GM12891 (cell line): Measurements from ENCODE around the gene LONP2.
"Not testable (repeated sequence)": the region's sequence is repeated elsewhere in the genome, so short reads cannot be mapped to it uniquely, and the experiment has no call there.

Experiments used
- DNase-seq: peaks from one replicate; pipeline ENCODE4 v3.0.0; 2011; ENCODE audit warnings: low spot score; ENCODE audit not compliant: insufficient read length
- FAIRE-seq: peaks from 2 replicates; lab custom pipeline; 2011; peaks lifted over from hg19 to GRCh38; lab: Jason Lieb, UNC
- PAX5 ChIP-seq: IDR thresholded peaks from 2 replicates; pipeline ENCODE4 v1.6.1; 2011; ENCODE audit warnings: low read length, moderate library complexity, mild to moderate bottlenecking; ENCODE audit not compliant: insufficient read depth, severe bottlenecking
- POLR2A ChIP-seq: IDR thresholded peaks from 2 replicates; pipeline ENCODE4 v1.6.1; 2011; ENCODE audit warnings: low read depth, low read length, control low read depth
- POLR2AphosphoS5 ChIP-seq: IDR thresholded peaks from 2 replicates; pipeline ENCODE4 v1.6.1; 2011; ENCODE audit warnings: low read depth, low read length, control low read depth
- POU2F2 ChIP-seq: IDR thresholded peaks from 2 replicates; pipeline ENCODE4 v1.6.1; 2011; ENCODE audit warnings: low read depth, mild to moderate bottlenecking, control low read depth, low read length, moderate library complexity
- SPI1 ChIP-seq: IDR thresholded peaks from 2 replicates; pipeline ENCODE4 v1.6.1; 2011; ENCODE audit warnings: low read depth, low read length, control low read depth
- TAF1 ChIP-seq: IDR thresholded peaks from 2 replicates; pipeline ENCODE4 v1.6.1; 2011; ENCODE audit warnings: low read depth, low read length, control low read depth

LONP2 gene

GRCh38 chr16:48330841-48331192, 86.7 kb downstream of the LONP2 start:
- no peak for TF ChIP-seq SPI1
- TF ChIP-seq PAX5, result no peak
- no peak for TF ChIP-seq POLR2AphosphoS5
- no peak for TF ChIP-seq TAF1
- no peak for TF ChIP-seq POLR2A
- TF ChIP-seq POU2F2, result no peak
- no peak for DNase-seq
- FAIRE-seq, result no peak

DNA sequence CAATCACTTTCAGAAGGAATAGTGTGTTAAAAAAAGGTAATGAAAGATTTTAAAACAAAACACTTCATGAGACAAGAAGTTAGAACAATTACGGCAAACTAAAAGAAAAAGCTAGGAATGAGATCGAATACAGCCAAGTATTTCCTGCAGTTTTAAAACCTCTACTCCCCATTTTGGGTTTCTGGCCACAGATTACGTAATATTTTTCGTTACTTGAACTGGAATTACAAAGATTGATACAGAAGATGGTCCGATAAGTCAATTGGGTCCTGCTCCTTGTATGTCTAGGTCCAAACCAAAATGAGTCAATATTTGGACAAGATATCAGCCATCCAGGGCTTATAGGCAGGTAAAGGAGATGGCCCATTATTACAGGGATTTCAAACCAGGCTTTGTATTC, 88.9 kb downstream of the LONP2 start:
- TF ChIP-seq SPI1, result no peak
- no peak for TF ChIP-seq POLR2AphosphoS5
- no peak for TF ChIP-seq POLR2A
- TF ChIP-seq PAX5, result no peak
- no peak for TF ChIP-seq POU2F2
- no peak for TF ChIP-seq TAF1
- FAIRE-seq, result no peak
- no peak for DNase-seq

GRCh38 chr16:48334325-48334724, 90.2 kb downstream of the LONP2 start:
- DNase-seq (no peak), FAIRE-seq (no peak)
- TF ChIP-seq TAF1 (no peak), PAX5 (no peak), SPI1 (no peak), POLR2A (no peak), POU2F2 (no peak)

GRCh38 chr16:48335961-48336360, 91.9 kb downstream of the LONP2 start:
- no peak for FAIRE-seq
- no peak for DNase-seq
- TF ChIP-seq POLR2A (no peak), POLR2AphosphoS5 (no peak), POU2F2 (no peak), SPI1 (no peak), PAX5 (no peak), TAF1 (no peak)

DNA sequence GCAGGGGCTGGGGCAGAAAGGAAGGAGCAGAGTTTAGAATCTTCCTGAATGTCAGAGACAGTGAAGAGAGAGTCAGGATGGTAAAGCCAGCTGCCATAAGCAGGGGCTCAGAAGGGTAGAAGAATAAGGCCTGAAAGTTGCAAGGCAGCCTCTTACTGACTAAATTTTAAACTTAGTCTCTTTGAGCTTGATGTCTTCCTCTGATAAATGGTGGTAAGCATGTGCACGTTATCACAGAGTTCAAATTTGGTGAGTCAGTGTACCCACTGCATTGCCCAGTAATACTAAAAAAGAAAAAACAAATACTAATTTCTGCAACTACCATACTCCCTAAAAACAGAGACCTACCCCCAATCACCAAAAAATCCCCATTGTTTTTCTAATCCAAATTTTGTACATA, 96.0 kb downstream of the LONP2 start:
- no peak for FAIRE-seq
- TF ChIP-seq TAF1, result no peak
- TF ChIP-seq PAX5, result no peak
- TF ChIP-seq POU2F2, result no peak
- no peak for TF ChIP-seq POLR2AphosphoS5
- TF ChIP-seq POLR2A, result no peak
- no peak for TF ChIP-seq SPI1

DNA sequence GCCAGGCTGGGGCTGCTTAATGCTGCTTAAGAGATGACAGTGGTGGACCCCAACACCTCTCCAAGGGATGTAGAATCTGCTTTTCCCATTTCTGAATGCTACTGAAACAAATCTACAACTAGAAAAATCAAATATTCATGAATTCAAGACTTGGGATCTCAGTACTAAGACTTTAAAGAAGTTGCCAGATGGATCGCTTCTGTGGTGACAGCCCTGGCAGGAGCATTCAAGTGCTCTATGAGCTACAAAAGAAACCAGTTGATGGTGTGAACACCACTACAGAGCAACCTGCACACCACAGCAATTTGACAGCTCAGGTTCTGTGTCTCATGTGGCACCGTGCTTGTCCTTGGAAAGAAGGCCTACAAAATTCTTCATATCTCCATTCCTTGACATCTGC, 98.5 kb downstream of the LONP2 start:
- no peak for FAIRE-seq
- DNase-seq, result no peak
- TF ChIP-seq SPI1 (no peak), PAX5 (no peak), POU2F2 (no peak), POLR2A (no peak), POLR2AphosphoS5 (no peak), TAF1 (no peak)

More for the DNA sequence above, 96.0 kb downstream of the LONP2 start:
- DNase-seq, result no peak

DNA sequence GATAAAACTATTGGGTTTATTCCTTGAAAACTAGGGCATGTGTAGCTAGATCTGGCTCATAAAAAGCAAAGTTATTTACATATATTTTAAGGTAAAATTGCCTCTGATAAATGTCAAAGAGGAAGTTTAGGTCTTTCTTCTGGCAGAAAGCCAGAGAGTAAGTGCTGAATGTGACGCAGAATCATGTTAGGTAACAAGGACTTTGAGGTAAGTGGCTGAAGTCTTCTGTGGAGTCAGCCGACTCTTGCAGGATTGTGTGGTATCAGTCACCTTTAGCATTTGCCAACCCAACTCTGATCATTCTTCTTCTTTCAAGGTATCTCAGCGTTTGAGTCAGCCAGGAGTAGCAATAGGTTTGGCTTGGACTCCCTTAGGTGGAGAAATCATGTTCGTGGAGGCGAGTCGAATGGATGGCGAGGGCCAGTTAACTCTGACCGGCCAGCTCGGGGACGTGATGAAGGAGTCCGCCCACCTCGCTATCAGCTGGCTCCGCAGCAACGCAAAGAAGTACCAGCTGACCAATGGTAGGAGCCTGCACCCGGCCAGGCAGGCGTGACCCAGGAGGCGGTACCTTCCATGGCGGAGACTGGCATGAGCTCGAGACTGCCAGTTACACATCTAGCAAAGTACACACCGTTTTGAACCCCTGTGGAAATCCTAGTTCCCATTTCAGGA, 103.2 kb downstream of the LONP2 start:
- FAIRE-seq (peak; percentile 43), DNase-seq (no peak)
- no peak for TF ChIP-seq POU2F2
- TF ChIP-seq POLR2A, result no peak
- no peak for TF ChIP-seq SPI1
- no peak for TF ChIP-seq TAF1

DNA sequence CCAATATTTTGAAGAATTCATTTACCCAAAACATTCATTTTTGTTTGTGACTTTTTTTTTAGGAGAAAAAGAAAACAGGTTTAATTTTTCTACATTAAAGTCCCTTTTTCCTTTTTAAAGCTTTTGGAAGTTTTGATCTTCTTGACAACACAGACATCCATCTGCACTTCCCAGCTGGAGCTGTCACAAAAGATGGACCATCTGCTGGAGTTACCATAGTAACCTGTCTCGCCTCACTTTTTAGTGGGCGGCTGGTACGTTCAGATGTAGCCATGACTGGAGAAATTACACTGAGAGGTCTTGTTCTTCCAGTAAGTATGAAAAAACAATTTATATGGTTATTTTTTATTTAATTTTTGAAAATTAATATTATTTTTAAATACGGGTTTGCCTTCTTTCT, 103.9 kb downstream of the LONP2 start:
- DNase-seq (no peak), FAIRE-seq (no peak)
- TF ChIP-seq POLR2AphosphoS5 (no peak), POLR2A (no peak), PAX5 (no peak), TAF1 (no peak), POU2F2 (no peak)

GRCh38 chr16:48350736-48351135, 106.6 kb downstream of the LONP2 start:
- DNase-seq (no peak), FAIRE-seq (no peak)
- TF ChIP-seq PAX5, result no peak
- TF ChIP-seq TAF1, result no peak
- peak; percentile 49; the same call in 1 of the 2 replicates for TF ChIP-seq POLR2A
- TF ChIP-seq SPI1, result no peak
- TF ChIP-seq POLR2AphosphoS5, result 0 out of 2 replicates have a peak, but pooled peaks have one; percentile 18
- TF ChIP-seq POU2F2, result no peak

GRCh38 chr16:48352648-48353390, 108.7 kb downstream of the LONP2 start:
- TF ChIP-seq POU2F2 (no peak), SPI1 (no peak), PAX5 (no peak), POLR2AphosphoS5 (no peak), POLR2A (no peak), TAF1 (no peak)
- FAIRE-seq, result no peak
- DNase-seq, result no peak

DNA sequence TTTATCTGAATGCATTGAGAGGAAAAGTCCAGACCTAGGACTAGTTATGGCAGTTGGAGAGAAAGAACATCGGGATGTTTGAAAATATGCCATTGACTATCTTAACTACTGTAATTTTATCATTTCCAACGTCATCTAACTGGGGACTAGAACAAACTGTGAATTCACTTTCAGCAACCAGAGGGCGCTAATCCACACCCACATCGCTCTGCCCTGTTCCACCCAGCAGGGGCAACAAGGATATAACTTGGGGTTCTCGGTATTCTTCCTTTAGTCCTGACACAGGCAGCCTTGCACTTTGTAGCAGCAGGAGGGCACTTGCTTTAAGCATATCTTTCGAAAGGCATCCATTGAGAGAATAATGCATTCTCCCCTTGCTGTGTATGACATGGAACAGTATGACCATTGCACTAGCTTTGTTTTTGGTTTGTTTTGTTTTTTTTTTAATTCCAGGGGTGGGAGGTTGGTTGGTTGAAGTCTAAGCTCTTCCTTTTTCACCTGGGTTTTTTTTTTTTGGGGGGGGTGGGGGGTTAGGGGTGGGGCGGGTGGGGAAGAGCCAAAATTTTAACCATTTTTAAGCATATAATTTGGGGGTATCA, 109.6 kb downstream of the LONP2 start:
- FAIRE-seq (peak; percentile 90), DNase-seq (peak; percentile 41)
- TF ChIP-seq SPI1, result no peak
- TF ChIP-seq POLR2AphosphoS5, result no peak; the same call in none of the 2 replicates
- TF ChIP-seq POLR2A, result 0 out of 2 replicates have a peak, but pooled peaks have one; percentile 31
- peak; percentile 60; the same call in 1 of the 2 replicates for TF ChIP-seq POU2F2

- FAIRE-seq, DNase-seq: not testable (repeated sequence)
Observed at GRCh38 chr16:48354385-48354784, 110.3 kb downstream of the LONP2 start.
